Calu3 (cell line): ENCODE measurements around the gene MCTP1. TPM values are rescaled to one million over a fixed set of nuclear protein-coding genes. Genes with fewer than 3 reads are reported as not detected.
"Not testable (repeated sequence)": the region's sequence is repeated elsewhere in the genome, so short reads cannot be mapped to it uniquely, and the experiment has no call there.

ENCODE experiments used
- BruUV-seq: library from RNA; stranded (reverse); fragments of 400-500 nt; replicated peaks from 2 replicates; lab custom pipeline; 2021; lab: Mats Ljungman, UMichigan
- CTCF ChIA-PET: fragments of 300-600 bp; sonication (Branson Sonifier 250); formaldehyde crosslinking; loops from one replicate; lab custom pipeline; 2022; ENCODE audit warnings: antibody characterized with exemption; lab: Charles Lee
- DNase-seq: peaks from one replicate; pipeline ENCODE4 v3.0.0; 2022
- H3K27ac Mint-ChIP-seq: one replicate; pipeline ENCODE4 v1.8.0; 2022; ENCODE audit warnings: mixed read lengths; ENCODE audit not compliant: unreplicated experiment
- H3K27me3 Mint-ChIP-seq: one replicate; pipeline ENCODE4 v1.8.0; 2022; ENCODE audit warnings: mixed read lengths; ENCODE audit not compliant: unreplicated experiment
- H3K36me3 Mint-ChIP-seq: one replicate; pipeline ENCODE4 v1.8.0; 2022; ENCODE audit warnings: mild to moderate bottlenecking, moderate library complexity, mixed read lengths; ENCODE audit not compliant: insufficient read depth, unreplicated experiment
- H3K4me1 Mint-ChIP-seq: one replicate; pipeline ENCODE4 v1.8.0; 2022; ENCODE audit warnings: mild to moderate bottlenecking, low read depth, mixed read lengths; ENCODE audit not compliant: unreplicated experiment
- H3K4me3 Mint-ChIP-seq: one replicate; pipeline ENCODE4 v1.8.0; 2022; ENCODE audit warnings: mild to moderate bottlenecking, low read depth, moderate library complexity, mixed read lengths; ENCODE audit not compliant: unreplicated experiment
- H3K9me3 Mint-ChIP-seq: one replicate; pipeline ENCODE4 v1.8.0; 2022; ENCODE audit warnings: low read depth, mixed read lengths; ENCODE audit not compliant: unreplicated experiment
- CTCF ChIP-seq: fragments of 200-600 bp; IDR thresholded peaks from one replicate; pipeline ENCODE4 v1.8.0; 2022; ENCODE audit warnings: antibody characterized with exemption; ENCODE audit not compliant: unreplicated experiment
- intact Hi-C: fragments of 100-400 bp; cut with micrococcal nuclease; formaldehyde crosslinking; loops from one replicate; pipeline ENCODE4 v1.10.0; 2022; ENCODE audit not compliant: unreplicated experiment
- total RNA-seq: library from RNA; stranded (reverse); gene quantifications from 2 replicates; pipeline ENCODE4 v1.2.3, GENCODE V29; 2022

MCTP1 gene
- total RNA-seq, 1 experiment from 2014 or later, result 28.4 TPM

- Mint-ChIP-seq H3K27ac (no peak overlapping the region), H3K4me3 (no peak overlapping the region), H3K9me3 (no peaks in the 10 kb centered on the region), H3K4me1 (no peaks in the 10 kb centered on the region), H3K36me3 (no peaks in the 10 kb centered on the region), H3K27me3 (no peaks in the 10 kb centered on the region)
- no TSS peak for BruUV-seq
- CTCF ChIA-PET, result no interaction called here
- TF ChIP-seq CTCF, result no peak
- intact Hi-C loops, result no loop called here
- no peak for DNase-seq
These were observed 437.9 kb downstream of the MCTP1 start for GRCh38 chr5:94847019-94847418.

DNA sequence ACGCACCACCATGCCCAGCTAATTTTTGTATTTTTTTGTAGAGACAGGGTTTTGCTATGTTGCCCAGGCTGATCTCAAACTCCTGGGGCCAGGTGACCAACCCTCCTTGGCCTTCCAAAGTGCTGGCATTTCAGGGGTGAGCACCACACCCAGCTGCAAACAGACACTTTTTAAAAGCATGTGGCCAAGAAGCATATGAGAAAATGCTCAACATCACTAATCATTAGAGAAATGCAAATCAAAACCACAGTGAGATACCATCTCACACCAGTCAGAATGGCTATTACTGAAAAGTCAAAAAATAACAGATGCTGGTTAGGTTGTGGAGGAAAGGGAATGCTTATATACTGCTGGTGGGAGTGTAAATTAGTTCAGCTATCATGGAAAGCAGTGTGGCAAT, 439.2 kb downstream of the MCTP1 start:
- H3K27me3 Mint-ChIP-seq, H3K36me3 Mint-ChIP-seq, H3K27ac Mint-ChIP-seq, intact Hi-C loops, H3K4me1 Mint-ChIP-seq, BruUV-seq, DNase-seq, H3K9me3 Mint-ChIP-seq, H3K4me3 Mint-ChIP-seq: not testable (repeated sequence)
- CTCF ChIA-PET, result interaction anchor here (0.6 kb wide), 1 partner anchor 387 kb away, joined by 3 read pairs; no protein-coding TSS in a partner anchor

- Mint-ChIP-seq H3K36me3 (no peaks in the 10 kb centered on the region), H3K4me3 (no peak overlapping the region), H3K27me3 (no peaks in the 10 kb centered on the region), H3K27ac (no peak overlapping the region), H3K4me1 (no peaks in the 10 kb centered on the region), H3K9me3 (no peaks in the 10 kb centered on the region)
- CTCF ChIA-PET, result no interaction called here
- no peak for TF ChIP-seq CTCF
- no TSS peak for BruUV-seq
- DNase-seq, result no peak
- intact Hi-C loops, result no loop called here
These were observed 443.1 kb downstream of the MCTP1 start for GRCh38 chr5:94841598-94842322.

- Mint-ChIP-seq H3K4me1 (no peaks in the 10 kb centered on the region), H3K27ac (no peak overlapping the region), H3K27me3 (no peaks in the 10 kb centered on the region), H3K9me3 (no peaks in the 10 kb centered on the region), H3K36me3 (no peaks in the 10 kb centered on the region), H3K4me3 (no peak overlapping the region)
- intact Hi-C loops, result no loop called here
- TF ChIP-seq CTCF, result no peak
- DNase-seq, result no peak
- CTCF ChIA-PET, result no interaction called here
- no TSS peak for BruUV-seq
These were observed 451.0 kb downstream of the MCTP1 start for GRCh38 chr5:94833851-94834250.

- Mint-ChIP-seq H3K4me3 (no peak overlapping the region), H3K4me1 (no peaks in the 10 kb centered on the region), H3K9me3 (no peaks in the 10 kb centered on the region), H3K27me3 (no peaks in the 10 kb centered on the region), H3K27ac (no peak overlapping the region), H3K36me3 (no peaks in the 10 kb centered on the region)
- no TSS peak for BruUV-seq
- no peak for TF ChIP-seq CTCF
- CTCF ChIA-PET, result interaction anchor here (0.6 to 1.4 kb wide), 5 partner anchors 17 to 95 kb away, joined by 3 to 5 read pairs (median 4); no protein-coding TSS in a partner anchor
- DNase-seq, result no peak
- intact Hi-C loops, result no loop called here
These were observed 452.2 kb downstream of the MCTP1 start for GRCh38 chr5:94832685-94833084.
